Adrenal gland (tissue), 5 donors: ENCODE data around the gene ACOT13.

Experiments
- CTCF ChIP-seq, 6 experiments: fragments of 450-650 bp in 4 of 6; fragments of 200-600 bp in 2 of 6; sonication (generic) in 1 of 6; IDR thresholded peaks; 1 replicate in 5 of 6; 2 replicates in 1 of 6; pipeline versions ENCODE4 v1.5.1 to v1.8.0; 2016 to 2021; ENCODE audit warnings: antibody characterized with exemption in 6 of 6, mild to moderate bottlenecking in 2 of 6, moderate library complexity in 1 of 6
- POLR2A ChIP-seq, 2 donors: fragments of 450-650 bp; IDR thresholded peaks; one replicate each; pipeline ENCODE4 v1.6.1; 2017; ENCODE audit warnings: antibody characterized with exemption in 2 of 2, mild to moderate bottlenecking in 2 of 2, moderate library complexity in 1 of 2
- donor health status: DM: no; HTN: no; CAD: no.

GRCh38 chr6:24692415-24692814 lies 25.5 kb downstream of the ACOT13 start:
- no peak for TF ChIP-seq CTCF (IDR thresholded peaks at IDR 0.05)
- no peak for TF ChIP-seq POLR2A (IDR thresholded peaks at IDR 0.05)
